ACHN (cell line): Measurements from ENCODE around the gene STRBP.
A peak's percentile ranks its signal among the peaks of the same experiment; 100 is the strongest.

Experiments used
- DNase-seq: peaks from one replicate; pipeline ENCODE4 v3.0.0-alpha.2; 2015
- in situ Hi-C: cut with HindIII; loops from 2 replicates; pipeline ENCODE4 v1.10.0; 2017; ENCODE audit warnings: low sequenced_read_pairs, low pct_ligation_motif_present, low pct_unique_long_range_greater_than_20kb

Gene STRBP

GRCh38 chr9:123091459-123091858 is 176.9 kb downstream of the STRBP start:
- in situ Hi-C loops = no loop called here
- DNase-seq = no peak

GRCh38 chr9:123090956-123091355 is 177.4 kb downstream of the STRBP start:
- no peak for DNase-seq
- in situ Hi-C loops = no loop called here

GRCh38 chr9:123090198-123090896 is 178.0 kb downstream of the STRBP start:
- no peak for DNase-seq
- in situ Hi-C loops = no loop called here

GRCh38 chr9:123089790-123090189 is 178.6 kb downstream of the STRBP start:
- no peak for DNase-seq
- in situ Hi-C loops = no loop called here

- no peak for DNase-seq
- in situ Hi-C loops = no loop called here
Observed at GRCh38 chr9:123089040-123089439, 179.3 kb downstream of the STRBP start.

GRCh38 chr9:123087359-123087888 is 181.0 kb downstream of the STRBP start:
- DNase-seq = no peak
- in situ Hi-C loops = no loop called here

- DNase-seq = no peak
- in situ Hi-C loops = no loop called here
Observed at GRCh38 chr9:123085916-123086315, 182.5 kb downstream of the STRBP start.

- in situ Hi-C loops = no loop called here
- DNase-seq = no peak
Observed at GRCh38 chr9:123084256-123084655, 184.1 kb downstream of the STRBP start.

GRCh38 chr9:123083680-123084079 is 184.7 kb downstream of the STRBP start:
- in situ Hi-C loops = no loop called here
- DNase-seq = no peak

GRCh38 chr9:123081824-123082223 is 186.6 kb downstream of the STRBP start:
- in situ Hi-C loops = no loop called here
- DNase-seq = peak; percentile 54

GRCh38 chr9:123080444-123080843 is 187.9 kb downstream of the STRBP start:
- DNase-seq = no peak
- in situ Hi-C loops = no loop called here

- no peak for DNase-seq
- in situ Hi-C loops = no loop called here
Observed at GRCh38 chr9:123074628-123075027, 193.8 kb downstream of the STRBP start.

GRCh38 chr9:123073991-123074422 is 194.4 kb downstream of the STRBP start:
- in situ Hi-C loops = no loop called here
- DNase-seq = no peak

GRCh38 chr9:123073441-123073840 is 194.9 kb downstream of the STRBP start:
- in situ Hi-C loops = no loop called here
- DNase-seq = no peak

GRCh38 chr9:123072407-123072995 is 195.9 kb downstream of the STRBP start:
- no peak for DNase-seq
- in situ Hi-C loops = no loop called here
